ENCODE data around the gene TLR10.

Gene TLR10

GRCh38 chr4:38728631-38729141, 54.1 kb downstream of the TLR10 start:
- DNase-seq = no peak

GRCh38 chr4:38724475-38724808, 58.3 kb downstream of the TLR10 start:
- DNase-seq = no peak

DNA sequence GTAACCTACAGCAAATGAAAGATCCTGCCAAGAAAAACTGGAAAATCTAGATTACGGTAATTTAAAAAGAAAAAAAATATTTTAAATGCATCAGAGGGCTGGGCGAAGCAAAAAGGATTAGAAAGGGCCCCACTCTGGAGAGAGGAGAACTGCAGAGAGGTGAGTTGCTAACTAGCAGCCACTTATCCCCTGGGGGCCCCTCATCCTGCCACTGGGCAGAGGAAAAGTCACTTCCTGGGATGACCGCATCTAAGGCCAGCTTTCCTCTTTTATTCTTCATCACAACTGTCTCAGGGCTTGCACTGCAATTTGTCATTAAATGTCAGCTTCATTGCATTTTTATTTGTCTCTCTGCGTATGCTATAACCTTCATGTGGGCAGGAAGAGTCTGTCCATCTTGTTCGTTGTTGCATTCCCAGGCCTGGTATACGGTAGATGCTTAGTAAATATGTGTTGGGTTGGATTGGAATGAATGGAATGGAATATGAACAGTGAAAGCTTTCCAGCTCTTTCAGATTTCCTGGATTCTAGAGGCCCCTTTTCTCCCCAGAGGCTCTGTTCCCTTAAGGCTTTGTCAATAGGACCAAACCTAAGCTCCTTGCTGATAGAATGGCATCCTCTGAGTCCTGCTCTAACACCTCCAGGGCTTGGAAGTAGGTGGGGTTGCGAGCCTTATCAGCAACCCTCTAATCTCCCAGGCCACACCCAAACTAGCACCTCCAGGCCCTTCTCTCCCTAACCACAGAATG, 58.9 kb downstream of the TLR10 start:
- no peak for DNase-seq

GRCh38 chr4:38723114-38723513, 59.7 kb downstream of the TLR10 start:
- no peak for DNase-seq
